Measurements from ENCODE around the gene C15orf39. TPM values are rescaled to one million over a fixed set of nuclear protein-coding genes. Genes with fewer than 3 reads are reported as not detected.
"Not testable (repeated sequence)": the region's sequence is repeated elsewhere in the genome, so short reads cannot be mapped to it uniquely, and the experiment has no call there.

C15orf39 gene
- total RNA-seq, 2 experiments from 2014 or later, result 14.1 to 14.2 TPM

DNA sequence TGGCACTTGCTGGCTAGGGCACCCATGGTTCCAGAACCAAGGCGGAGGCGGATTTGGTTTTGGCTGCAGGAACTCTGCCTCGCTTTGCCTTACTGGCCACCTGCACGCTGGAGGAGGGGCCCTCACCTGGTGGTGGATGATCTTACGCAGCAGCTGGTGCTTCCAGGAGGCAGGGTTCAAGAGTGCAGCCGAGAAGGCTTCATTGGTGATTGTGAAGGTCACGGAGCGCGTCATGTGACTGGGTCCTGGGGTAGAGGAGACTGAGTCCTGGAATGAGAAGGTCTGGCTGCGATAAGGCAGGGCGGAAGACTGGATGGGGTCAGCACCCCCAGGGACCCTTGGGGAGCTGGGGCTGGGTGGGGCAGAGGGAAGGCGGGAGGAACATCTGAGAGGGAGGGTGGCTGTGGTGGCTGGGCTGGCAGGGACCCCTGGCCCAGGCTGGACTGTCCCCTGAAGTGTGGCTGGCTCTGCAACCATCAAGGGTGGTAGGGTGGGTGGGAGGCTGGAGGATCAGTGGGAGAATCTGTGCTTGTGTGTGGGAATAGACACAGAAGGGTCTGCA, 30.7 kb downstream of the C15orf39 start:
- DNase-seq, result no peak
- POLR2A ChIA-PET, result no interaction called here
- no peaks in the 10 kb centered on the region for H3K36me3 Mint-ChIP-seq
- intact Hi-C loops (cut with micrococcal nuclease), result no loop called here
- CTCF ChIA-PET, result no interaction called here
- no peaks in the 10 kb centered on the region for H3K9me3 Mint-ChIP-seq
- no peaks in the 10 kb centered on the region for H3K4me1 Mint-ChIP-seq (ENCODE audit: low read depth)
- H3K27me3 Mint-ChIP-seq, result peaks cover 13% of the 10 kb centered on the region
- H3K4me3 Mint-ChIP-seq, result no peak overlapping the region
- no peak overlapping the region for H3K27ac Mint-ChIP-seq

DNA sequence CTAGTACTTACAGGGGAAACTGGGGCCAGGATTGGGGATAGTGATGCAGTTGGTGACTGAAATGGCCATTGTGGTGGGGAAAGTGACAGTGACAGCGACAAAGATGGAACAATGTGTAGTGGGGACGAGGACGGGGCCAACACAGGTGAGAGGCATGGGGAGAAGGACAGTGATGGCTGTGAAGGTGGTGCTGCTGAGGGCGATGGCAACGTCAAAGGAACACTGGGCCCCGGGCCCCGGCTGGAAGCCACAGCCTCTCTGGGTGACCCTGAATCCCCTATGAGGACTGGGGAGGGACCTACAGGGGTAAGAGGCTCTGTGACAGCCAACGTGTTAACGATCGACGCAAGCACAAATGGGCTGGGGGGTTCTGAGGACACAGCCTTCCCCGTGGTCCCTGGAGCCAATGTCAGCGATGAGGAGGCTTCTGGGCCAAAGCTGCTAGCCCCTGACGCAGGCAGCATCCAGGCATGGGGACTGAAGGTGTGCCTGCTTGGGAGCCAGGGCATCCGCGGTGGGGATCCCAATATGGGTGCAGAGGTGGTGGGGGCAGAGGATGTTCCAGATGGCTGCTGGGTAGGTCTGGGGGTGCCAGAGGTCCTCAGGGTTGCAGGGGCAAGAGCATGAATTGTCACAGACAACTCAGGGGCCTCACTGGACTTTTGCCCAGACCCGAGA, 31.3 kb downstream of the C15orf39 start:
- intact Hi-C loops (cut with micrococcal nuclease), result no loop called here
- H3K4me3 Mint-ChIP-seq, result no peak overlapping the region
- no peak overlapping the region for H3K27ac Mint-ChIP-seq
- no peaks in the 10 kb centered on the region for H3K36me3 Mint-ChIP-seq
- CTCF ChIA-PET, result no interaction called here
- POLR2A ChIA-PET, result no interaction called here
- DNase-seq, result no peak
- H3K27me3 Mint-ChIP-seq, result peaks cover 13% of the 10 kb centered on the region
- no peaks in the 10 kb centered on the region for H3K4me1 Mint-ChIP-seq (ENCODE audit: low read depth)
- no peaks in the 10 kb centered on the region for H3K9me3 Mint-ChIP-seq

DNA sequence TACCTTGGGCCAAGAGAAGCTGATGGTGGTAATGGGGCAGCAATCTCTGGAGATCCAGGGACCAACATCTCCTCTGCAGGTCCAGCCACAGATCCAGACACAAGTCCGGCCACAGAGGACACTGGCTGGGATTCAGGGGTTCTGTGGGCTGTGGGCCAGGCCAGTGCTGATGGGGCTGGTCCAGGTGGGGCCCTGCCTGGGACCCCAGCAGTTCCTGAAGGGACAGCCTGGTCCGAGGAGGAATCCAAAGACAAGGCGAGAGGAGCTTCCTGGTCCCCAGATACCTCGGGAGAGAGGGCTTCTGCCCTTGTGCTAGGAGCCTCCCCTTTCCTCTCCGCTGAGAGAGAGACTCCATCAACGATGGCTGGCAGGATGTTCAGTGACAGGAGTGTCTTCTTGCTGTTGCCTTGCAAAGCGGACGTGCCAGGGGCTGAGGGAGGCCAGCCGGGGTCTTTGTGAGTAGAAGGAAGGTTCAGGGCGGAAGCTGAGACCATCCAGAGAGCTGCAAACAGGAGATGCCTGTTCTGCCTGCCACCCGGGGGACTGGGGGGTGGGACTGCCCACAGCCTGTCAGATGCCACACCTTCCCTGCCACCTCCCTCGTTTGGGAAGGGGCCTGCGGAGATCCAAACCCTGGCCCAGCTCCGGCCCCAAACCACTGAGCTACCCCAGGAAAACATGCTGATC, 32.0 kb downstream of the C15orf39 start:
- H3K9me3 Mint-ChIP-seq, result no peaks in the 10 kb centered on the region
- intact Hi-C loops (cut with micrococcal nuclease), result no loop called here
- no peaks in the 10 kb centered on the region for H3K4me1 Mint-ChIP-seq (ENCODE audit: low read depth)
- peaks cover 11% of the 10 kb centered on the region for H3K27me3 Mint-ChIP-seq
- no peaks in the 10 kb centered on the region for H3K36me3 Mint-ChIP-seq
- POLR2A ChIA-PET, result no interaction called here
- CTCF ChIA-PET, result no interaction called here
- no peak overlapping the region for H3K27ac Mint-ChIP-seq
- no peak for DNase-seq
- H3K4me3 Mint-ChIP-seq, result no peak overlapping the region

DNA sequence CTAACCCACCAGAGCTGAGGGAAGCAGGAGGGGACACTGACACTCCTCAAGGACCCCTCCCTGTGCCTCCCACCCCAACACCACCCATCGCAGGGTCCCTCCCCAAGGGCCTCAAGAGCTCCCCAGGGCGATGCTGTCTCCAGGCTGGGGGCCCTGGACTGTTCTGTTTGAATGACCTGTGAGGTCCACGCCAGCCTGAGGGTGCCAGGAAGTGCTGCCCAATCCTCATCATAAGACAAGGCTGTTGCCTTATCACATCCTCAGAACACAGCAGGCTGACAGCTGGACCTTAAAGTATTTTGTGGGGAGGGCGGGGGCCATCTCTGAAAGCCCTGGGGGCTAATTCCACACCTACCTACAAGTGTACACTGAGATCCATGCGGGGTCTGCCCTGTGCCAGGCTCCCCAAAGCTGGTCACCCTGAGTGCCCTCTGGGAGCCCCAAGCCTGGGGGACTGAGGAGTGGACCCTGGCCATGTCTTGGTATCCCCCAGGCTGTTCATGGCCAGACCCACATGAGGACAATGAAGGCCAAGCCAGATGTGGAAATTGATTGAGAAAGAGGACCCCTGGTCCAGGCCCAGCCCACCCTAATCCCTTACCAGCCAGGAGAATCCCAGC, 32.6 kb downstream of the C15orf39 start:
- DNase-seq, result no peak
- Mint-ChIP-seq H3K27ac (no peak overlapping the region), H3K27me3 (peaks cover 11% of the 10 kb centered on the region), H3K36me3 (no peaks in the 10 kb centered on the region), H3K4me3 (no peak overlapping the region), H3K4me1 (ENCODE audit: low read depth) (no peaks in the 10 kb centered on the region), H3K9me3 (no peaks in the 10 kb centered on the region)
- ChIA-PET CTCF (no interaction called here), POLR2A (no interaction called here)
- intact Hi-C loops (cut with micrococcal nuclease), result no loop called here

DNA sequence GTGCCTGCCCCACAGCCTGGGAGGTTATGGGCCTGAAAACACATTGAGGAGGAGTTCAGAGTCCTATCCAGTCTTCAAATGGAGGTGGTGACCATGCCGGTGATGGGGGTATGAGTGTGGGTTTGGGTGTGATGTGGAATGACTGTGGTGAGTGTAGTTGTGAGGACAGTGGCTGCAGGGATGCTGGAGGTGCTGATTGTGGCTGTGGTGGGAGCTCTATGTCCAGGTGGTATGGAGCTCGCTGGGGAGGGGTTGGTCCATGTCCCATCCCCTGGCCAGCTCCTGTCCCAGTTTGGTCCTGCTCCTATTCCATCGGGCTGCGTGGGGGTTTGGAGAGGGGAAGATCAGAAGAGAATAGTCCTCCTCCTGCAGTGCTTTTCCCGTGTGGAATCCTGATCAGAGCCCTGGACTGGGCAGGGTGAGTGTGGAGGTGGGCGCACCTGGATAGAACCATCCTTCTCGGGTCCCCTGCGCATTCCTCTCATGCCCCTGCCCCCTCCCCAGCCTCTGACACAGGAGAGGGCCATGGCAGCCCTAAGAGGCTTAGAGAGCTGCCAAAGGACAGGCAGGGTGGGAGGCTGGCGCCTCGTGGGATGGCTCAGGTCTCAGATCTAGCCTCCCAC, 33.5 kb downstream of the C15orf39 start:
- ChIA-PET POLR2A (no interaction called here), CTCF (no interaction called here)
- peaks cover 11% of the 10 kb centered on the region for H3K27me3 Mint-ChIP-seq
- H3K9me3 Mint-ChIP-seq, result no peaks in the 10 kb centered on the region
- H3K4me1 Mint-ChIP-seq (ENCODE audit: low read depth), result no peaks in the 10 kb centered on the region
- no peak for DNase-seq
- H3K4me3 Mint-ChIP-seq, result no peak overlapping the region
- H3K27ac Mint-ChIP-seq, result no peak overlapping the region
- H3K36me3 Mint-ChIP-seq, result no peaks in the 10 kb centered on the region
- intact Hi-C loops (cut with micrococcal nuclease), result no loop called here

DNA sequence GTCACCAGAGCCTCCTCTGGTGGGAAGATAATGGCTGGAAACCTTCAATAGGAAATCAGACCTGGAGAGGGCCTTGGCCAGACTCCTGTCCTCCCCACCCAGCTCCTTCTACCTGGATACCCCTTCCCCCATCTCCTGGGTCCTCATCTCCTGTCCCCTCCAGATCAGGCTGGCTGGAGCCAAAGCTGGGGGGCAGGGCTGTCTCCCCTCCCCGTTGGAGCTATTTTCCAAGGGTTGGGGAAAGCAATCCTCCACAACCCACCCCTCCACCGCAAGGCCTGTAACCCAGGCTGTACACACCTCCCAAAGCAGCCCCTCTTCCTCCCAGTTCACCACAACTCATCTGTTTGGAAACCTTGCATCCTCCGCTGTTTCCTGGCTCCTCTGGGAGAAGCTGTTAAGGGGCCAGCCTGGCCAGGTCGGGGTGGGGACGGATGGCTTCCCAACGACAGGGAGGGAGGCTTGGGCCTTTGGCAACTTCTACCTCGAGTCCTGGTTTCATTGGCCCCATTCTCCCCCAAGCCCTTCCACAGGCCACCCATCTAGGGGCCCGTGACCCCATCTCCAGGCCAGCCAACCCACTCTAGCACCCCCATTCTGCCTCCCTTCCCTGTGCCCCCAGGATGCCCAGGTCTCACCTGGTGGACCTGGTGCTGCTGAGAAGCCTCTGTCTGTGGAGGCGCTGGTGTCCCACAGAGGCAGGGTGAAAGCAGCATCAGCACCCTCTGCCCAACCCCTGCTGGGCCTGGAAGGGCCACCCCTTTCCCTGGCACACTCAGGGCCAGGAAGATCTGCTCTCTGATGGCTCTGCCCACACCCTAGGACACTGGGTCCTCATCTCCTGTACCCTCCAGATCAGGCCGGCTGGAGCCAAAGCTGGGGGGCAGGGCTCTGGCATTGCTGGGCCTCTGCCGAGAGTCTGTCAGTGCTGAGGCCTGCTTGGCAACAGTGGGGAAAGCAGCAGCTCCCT, 34.4 kb downstream of the C15orf39 start:
- intact Hi-C loops (cut with micrococcal nuclease), result no loop called here
- H3K9me3 Mint-ChIP-seq, result no peaks in the 10 kb centered on the region
- POLR2A ChIA-PET, result no interaction called here
- H3K27me3 Mint-ChIP-seq, result peaks cover 11% of the 10 kb centered on the region
- CTCF ChIA-PET, result no interaction called here
- H3K4me1 Mint-ChIP-seq (ENCODE audit: low read depth), result no peaks in the 10 kb centered on the region
- DNase-seq, result no peak
- no peak overlapping the region for H3K27ac Mint-ChIP-seq
- no peak overlapping the region for H3K4me3 Mint-ChIP-seq
- H3K36me3 Mint-ChIP-seq, result no peaks in the 10 kb centered on the region

DNA sequence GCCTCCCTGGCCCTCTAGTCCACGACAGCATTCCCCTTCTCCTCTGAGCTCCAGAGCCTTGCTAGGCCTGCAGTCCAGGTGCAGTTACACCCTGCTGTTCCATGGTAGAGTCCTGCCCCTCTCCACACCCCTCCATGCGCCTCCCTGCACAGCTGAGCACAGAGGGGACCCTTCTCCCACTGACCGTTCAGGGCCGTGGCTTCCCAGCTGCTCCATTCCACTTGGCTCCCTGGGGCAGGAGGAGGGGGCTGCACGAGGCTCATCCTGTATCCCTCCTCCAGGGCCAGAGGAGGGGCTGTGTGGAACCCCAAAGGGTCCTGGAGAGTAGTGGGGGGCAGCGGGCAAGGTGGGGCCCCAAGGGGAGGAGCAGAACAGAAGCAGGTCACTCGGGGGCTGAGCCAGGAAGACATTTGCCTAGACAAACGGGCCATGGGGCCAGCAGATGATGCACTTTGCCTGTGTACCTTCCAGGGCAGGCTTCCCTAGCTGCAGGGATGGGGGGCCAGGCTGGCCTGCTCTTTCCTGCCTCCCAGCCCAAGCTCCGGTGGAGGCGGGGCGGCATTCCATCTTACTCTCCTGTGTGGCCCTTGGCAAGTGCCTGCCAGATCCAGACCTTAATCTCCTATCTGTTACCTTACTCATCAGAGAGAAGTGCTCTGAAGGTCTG, 35.8 kb downstream of the C15orf39 start:
- H3K4me1 Mint-ChIP-seq (ENCODE audit: low read depth), result no peaks in the 10 kb centered on the region
- no peak for DNase-seq
- ChIA-PET CTCF (no interaction called here), POLR2A (no interaction called here)
- H3K4me3 Mint-ChIP-seq, result no peak overlapping the region
- intact Hi-C loops (cut with micrococcal nuclease), result no loop called here
- H3K27me3 Mint-ChIP-seq, result peaks cover 3% of the 10 kb centered on the region
- H3K27ac Mint-ChIP-seq, result no peak overlapping the region
- H3K36me3 Mint-ChIP-seq, result no peaks in the 10 kb centered on the region
- no peaks in the 10 kb centered on the region for H3K9me3 Mint-ChIP-seq

DNA sequence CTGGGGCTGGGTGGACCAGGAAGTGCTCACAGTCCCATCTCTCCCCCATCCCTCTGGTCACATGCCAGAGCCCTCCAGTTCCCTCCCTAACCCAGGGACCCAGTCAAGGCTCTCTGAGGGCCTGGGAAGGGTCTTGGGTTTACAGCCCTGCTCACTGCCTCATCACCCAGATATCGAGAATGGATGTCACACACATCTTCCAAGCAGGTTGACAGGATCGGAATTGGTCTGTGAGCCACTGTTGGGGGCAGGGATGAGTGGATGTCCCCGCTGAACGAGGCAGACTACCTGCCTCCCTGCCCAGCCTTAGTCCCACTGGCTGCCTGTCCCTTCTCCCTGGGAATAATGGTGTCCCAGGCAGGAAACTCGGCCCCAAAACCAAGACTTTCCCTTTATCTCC, 36.5 kb downstream of the C15orf39 start:
- no peak for DNase-seq
- H3K4me1 Mint-ChIP-seq (ENCODE audit: low read depth), result no peaks in the 10 kb centered on the region
- H3K27me3 Mint-ChIP-seq, result no peaks in the 10 kb centered on the region
- H3K27ac Mint-ChIP-seq, result no peak overlapping the region
- ChIA-PET CTCF (interaction anchor here (0.7 kb wide), 1 partner anchor 108 kb away, joined by 3 read pairs; no protein-coding TSS in a partner anchor), POLR2A (no interaction called here)
- H3K9me3 Mint-ChIP-seq, result no peaks in the 10 kb centered on the region
- intact Hi-C loops (cut with micrococcal nuclease), result no loop called here
- H3K4me3 Mint-ChIP-seq, result no peak overlapping the region
- H3K36me3 Mint-ChIP-seq, result no peaks in the 10 kb centered on the region

DNA sequence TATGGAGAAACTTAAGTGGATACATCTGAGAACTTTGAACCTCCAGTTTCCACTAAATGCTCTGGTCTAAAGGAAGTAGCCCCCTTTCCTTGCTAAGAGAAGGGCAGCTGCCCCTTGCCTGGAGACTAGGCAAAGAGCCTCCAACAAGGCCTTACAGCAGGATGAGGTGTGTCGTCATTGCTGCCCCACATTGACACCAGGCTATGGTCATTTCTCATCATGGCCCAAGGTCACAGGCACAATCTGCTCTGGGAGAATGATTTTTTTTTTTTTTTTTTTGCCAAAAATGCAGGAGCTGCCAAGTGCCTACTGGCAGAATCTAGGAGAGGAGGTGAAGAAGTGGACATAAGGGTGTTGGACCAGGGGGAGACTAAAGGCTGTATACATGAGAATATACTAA, 44.1 kb downstream of the C15orf39 start:
- H3K4me3 Mint-ChIP-seq; POLR2A ChIA-PET; H3K9me3 Mint-ChIP-seq; H3K27me3 Mint-ChIP-seq; intact Hi-C loops (cut with micrococcal nuclease); H3K27ac Mint-ChIP-seq; H3K36me3 Mint-ChIP-seq; CTCF ChIA-PET; H3K4me1 Mint-ChIP-seq (ENCODE audit: low read depth): not testable (repeated sequence)
- DNase-seq, result peak; percentile 1

DNA sequence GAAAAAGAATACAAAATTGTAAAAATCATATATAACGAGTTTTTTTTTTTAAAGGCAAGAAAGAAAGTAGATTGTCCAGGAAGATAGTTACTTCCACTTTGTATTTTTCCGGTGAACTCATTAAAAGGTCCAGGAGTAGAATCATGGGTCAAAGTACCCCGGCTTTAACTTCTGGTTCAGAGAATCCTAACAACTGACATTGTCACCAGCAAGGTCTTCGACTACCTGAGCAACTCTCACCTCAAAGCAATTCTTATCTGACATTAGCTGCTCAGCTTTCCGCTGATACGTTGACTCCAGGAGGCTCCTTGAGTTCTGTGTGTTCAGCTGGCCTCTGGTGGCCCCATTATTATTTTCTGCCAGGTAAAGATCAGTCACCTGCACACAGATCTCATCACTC, 47.3 kb downstream of the C15orf39 start:
- H3K4me3 Mint-ChIP-seq; H3K27me3 Mint-ChIP-seq; H3K4me1 Mint-ChIP-seq (ENCODE audit: low read depth); intact Hi-C loops (cut with micrococcal nuclease); H3K27ac Mint-ChIP-seq; POLR2A ChIA-PET; DNase-seq; H3K36me3 Mint-ChIP-seq; H3K9me3 Mint-ChIP-seq; CTCF ChIA-PET: not testable (repeated sequence)

DNA sequence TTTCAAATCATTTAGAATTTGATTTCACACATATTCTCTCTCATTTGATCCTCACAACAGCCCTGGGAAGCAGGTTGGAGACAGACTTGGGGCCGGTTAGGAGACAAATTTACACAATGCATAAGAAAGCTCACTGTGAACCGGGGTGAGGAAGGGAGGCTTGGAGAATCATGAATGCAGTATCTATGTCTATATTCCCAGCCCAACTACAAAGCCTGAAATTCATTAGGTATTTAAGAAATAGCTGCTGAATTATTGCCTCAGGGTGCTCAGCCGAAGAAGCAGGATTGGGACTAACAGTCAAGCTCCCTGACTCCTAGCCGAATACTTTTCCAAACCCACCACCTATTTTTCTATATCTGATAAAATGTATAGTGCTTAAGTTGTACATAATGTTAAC, 48.0 kb downstream of the C15orf39 start:
- Mint-ChIP-seq H3K27me3 (peaks cover 9% of the 10 kb centered on the region), H3K27ac (no peak overlapping the region), H3K36me3 (no peaks in the 10 kb centered on the region), H3K4me3 (no peak overlapping the region), H3K9me3 (no peaks in the 10 kb centered on the region), H3K4me1 (ENCODE audit: low read depth) (no peaks in the 10 kb centered on the region)
- ChIA-PET POLR2A (no interaction called here), CTCF (no interaction called here)
- intact Hi-C loops (cut with micrococcal nuclease), result no loop called here
- DNase-seq, result peak; percentile 0
